Thyroid gland (tissue), 4 donors: Measurements from ENCODE around the gene ALMS1.
"Not testable (repeated sequence)": the region's sequence is repeated elsewhere in the genome, so short reads cannot be mapped to it uniquely, and the experiment has no call there.

Experiments used
- CTCF ChIP-seq, 6 experiments: fragments of 200-600 bp in 3 of 6; fragments of 450-650 bp in 3 of 6; sonication (generic) in 3 of 6; IDR thresholded peaks; one replicate each; pipeline ENCODE4 v1.5.1; 2016 to 2019; ENCODE audit warnings: antibody characterized with exemption in 6 of 6, mild to moderate bottlenecking in 2 of 6, inconsistent platforms in 1 of 6, moderate library complexity in 1 of 6
- POLR2A ChIP-seq, 2 donors: fragments of 450-650 bp; IDR thresholded peaks; one replicate each; pipeline ENCODE4 v1.6.1; 2017; ENCODE audit warnings: antibody characterized with exemption in 2 of 2, mild to moderate bottlenecking in 2 of 2, moderate library complexity in 1 of 2

- not testable (repeated sequence) for TF ChIP-seq CTCF, POLR2A (IDR thresholded peaks at IDR 0.05)
Measured at GRCh38 chr2:73603099-73603588, 217.5 kb downstream of the ALMS1 start.
